ENCODE results near the gene CALD1.

GRCh38 chr7:134736381-134736780 is 43.1 kb upstream of the CALD1 start:
- no peak for TF ChIP-seq CTCF (IDR thresholded peaks at IDR 0.05; ENCODE audit: poor library complexity, severe bottlenecking)
- TF ChIP-seq REST (IDR thresholded peaks at IDR 0.05; ENCODE audit: borderline replicate concordance), result no peak
- TF ChIP-seq MXI1 (conservative IDR thresholded peaks at IDR 0.05; ENCODE audit: poor library complexity, severe bottlenecking), result no peak
- TF ChIP-seq POLR2AphosphoS5 (IDR thresholded peaks at IDR 0.05), result no peak
- TF ChIP-seq EP300 (conservative IDR thresholded peaks at IDR 0.05; ENCODE audit: poor library complexity, severe bottlenecking), result no peak
- no peak for TF ChIP-seq EZH2 (IDR thresholded peaks at IDR 0.05; ENCODE audit: borderline replicate concordance, insufficient read depth, low read length, poor library complexity, severe bottlenecking)
